Measurements from ENCODE around the gene TRAPPC3L. TPM values are rescaled to one million over a fixed set of nuclear protein-coding genes. Genes with fewer than 3 reads are reported as not detected.

Gene TRAPPC3L
- total RNA-seq, 1 experiment from 2014 or later: not detected

- no peak overlapping the region for H3T11ph ChIP-seq (ENCODE audit: low read length)
- no peak overlapping the region for H3K4me2 ChIP-seq (ENCODE audit: insufficient read depth, insufficient read length, low read length)
- no peaks in the 10 kb centered on the region for H3K27me3 ChIP-seq (ENCODE audit: insufficient read depth, low read length)
- no peaks in the 10 kb centered on the region for H3K9me3 ChIP-seq (ENCODE audit: control insufficient read depth, low read depth, low read length)
- H2BK5ac ChIP-seq (ENCODE audit: insufficient read length, low read length): no peak overlapping the region
- H3K4me1 ChIP-seq (ENCODE audit: insufficient read depth, low read length): no peaks in the 10 kb centered on the region
- H3K9me3 Mint-ChIP-seq: no peaks in the 10 kb centered on the region
- DNase-seq: no peak
- no peak overlapping the region for H3K9ac ChIP-seq (ENCODE audit: extremely low read depth, insufficient read length, low read length)
- no peak overlapping the region for H2BK120ac ChIP-seq (ENCODE audit: low read depth, low read length, poor library complexity, severe bottlenecking)
- H3K4ac ChIP-seq (ENCODE audit: low read depth, low read length): no peak overlapping the region
- H4K8ac ChIP-seq (replicated peaks; ENCODE audit: insufficient read length, low read depth, low read length): no peak overlapping the region
- H3K79me2 ChIP-seq (ENCODE audit: insufficient read depth, low read length): no peaks in the 10 kb centered on the region
- no peak overlapping the region for H2BK20ac ChIP-seq (ENCODE audit: low read depth, low read length, poor library complexity, severe bottlenecking)
- no peaks in the 10 kb centered on the region for H4K20me1 ChIP-seq (ENCODE audit: control insufficient read depth, insufficient read depth, insufficient read length)
- H3K23me2 ChIP-seq (ENCODE audit: insufficient read length, low read depth, low read length, poor library complexity, severe bottlenecking): no peaks in the 10 kb centered on the region
- no peaks in the 10 kb centered on the region for H3K27me3 Mint-ChIP-seq (ENCODE audit: low read depth)
- no peak overlapping the region for H4K91ac ChIP-seq (ENCODE audit: insufficient read length, low read depth, low read length)
- no peak overlapping the region for H2AK5ac ChIP-seq (ENCODE audit: insufficient read length, low read length)
- no peak overlapping the region for H2AFZ ChIP-seq (ENCODE audit: low read length)
- no peak overlapping the region for H4K5ac ChIP-seq (ENCODE audit: insufficient read length, low read depth, low read length)
- H3K79me1 ChIP-seq (ENCODE audit: insufficient read depth, low read depth, low read length, poor library complexity, severe bottlenecking): no peaks in the 10 kb centered on the region
- H3K23ac ChIP-seq (ENCODE audit: insufficient read length, low read depth, low read length): no peak overlapping the region
- no peak overlapping the region for H3K14ac ChIP-seq (ENCODE audit: insufficient read depth, low read length)
- no peak overlapping the region for H3K18ac ChIP-seq (ENCODE audit: insufficient read length, low read depth, low read length)
- peaks cover 11 to 42% (median 25%) of the 10 kb centered on the region in 3 experiments; a peak in 6 of 7 replicates for H3K36me3 Mint-ChIP-seq (ENCODE audit: insufficient read depth in 1 of 3, low read depth in 3 of 3)
- H3K56ac ChIP-seq (ENCODE audit: insufficient read length, low read depth, low read length): no peak overlapping the region
- H3K4me1 Mint-ChIP-seq: no peaks in the 10 kb centered on the region
- H3K27ac Mint-ChIP-seq: no peak overlapping the region
- no peak overlapping the region for H2BK12ac ChIP-seq (ENCODE audit: insufficient read length, low read depth, low read length)
- H3K27ac ChIP-seq (ENCODE audit: insufficient read length, low read depth, low read length): no peak overlapping the region
- H2BK15ac ChIP-seq (ENCODE audit: low read depth, low read length): no peak overlapping the region
- H3K4me3 Mint-ChIP-seq: no peak overlapping the region
- TF ChIP-seq CTCF (conservative IDR thresholded peaks at IDR 0.05): no peak
Measured at GRCh38 chr6:116586276-116586675, 40.8 kb upstream of the TRAPPC3L start.

Measured in H9 (cell line).